H1 (cell line): ENCODE measurements around the gene ZNF385D. TPM values are rescaled to one million over a fixed set of nuclear protein-coding genes. Genes with fewer than 3 reads are reported as not detected.

Source experiments
- CTCF ChIA-PET: fragments of 300-600 bp; sonication (Branson Sonifier 250); formaldehyde crosslinking; loops from one replicate; lab custom pipeline; 2021; ENCODE audit not compliant: partially characterized antibody; lab: Charles Lee
- POLR2A ChIA-PET: fragments of 300-600 bp; sonication (Branson Sonifier 250); formaldehyde crosslinking; loops from one replicate; lab custom pipeline; 2021; ENCODE audit warnings: inconsistent platforms; ENCODE audit not compliant: partially characterized antibody; lab: Charles Lee
- DNase-seq, 2 experiments: peaks; one replicate each; pipeline versions ENCODE4 v3.0.0 to v3.0.0-alpha.2; 2010 to 2022; ENCODE audit warnings: low spot score in 2 of 2, low read depth in 1 of 2, mixed read lengths in 1 of 2
- FAIRE-seq: peaks from 2 replicates; lab custom pipeline; 2011; peaks lifted over from hg19 to GRCh38; lab: Jason Lieb, UNC
- H2AFZ ChIP-seq: 2 replicates; pipeline ENCODE4 v1.8.1; 2012; ENCODE audit warnings: low read length, inconsistent platforms
- H2AK5ac ChIP-seq: 2 replicates; pipeline ENCODE4 v1.6.1; 2013; ENCODE audit warnings: low read depth, low read length
- H2BK120ac ChIP-seq: replicated peaks from 2 replicates; pipeline ENCODE3; 2013; ENCODE audit warnings: low read depth, low read length, inconsistent platforms
- H2BK12ac ChIP-seq: 2 replicates; pipeline ENCODE4 v1.6.1; 2013; ENCODE audit warnings: low read depth, low read length
- H2BK15ac ChIP-seq: 2 replicates; pipeline ENCODE4 v1.6.1; 2013; ENCODE audit warnings: low read length
- H2BK20ac ChIP-seq: 2 replicates; pipeline ENCODE4 v1.6.1; 2013; ENCODE audit warnings: low read length
- H2BK5ac ChIP-seq: 2 replicates; pipeline ENCODE4 v1.6.1; 2013; ENCODE audit warnings: low read depth, low read length
- H3K14ac ChIP-seq: 2 replicates; pipeline ENCODE4 v1.6.1; 2013; ENCODE audit warnings: inconsistent platforms; ENCODE audit not compliant: insufficient read length
- H3K18ac ChIP-seq: 2 replicates; pipeline ENCODE4 v1.6.1; 2013; ENCODE audit warnings: low read length; ENCODE audit errors: extremely low read depth
- H3K23ac ChIP-seq: 2 replicates; pipeline ENCODE4 v1.6.1; 2013; ENCODE audit warnings: inconsistent platforms; ENCODE audit not compliant: insufficient read length
- H3K23me2 ChIP-seq: 2 replicates; pipeline ENCODE4 v1.6.1; 2013; ENCODE audit warnings: low read depth, low read length
- H3K27ac ChIP-seq: 2 replicates; pipeline ENCODE4 v1.6.1; 2011; ENCODE audit warnings: low read depth, low read length, inconsistent platforms
- H3K27me3 ChIP-seq, 4 experiments: replicated peaks in 1 of 4; 1 replicate in 1 of 4; 2 replicates in 3 of 4; pipeline versions ENCODE4 v1.6.1 to v1.8.1; 2011 to 2013; ENCODE audit warnings: low read length in 3 of 4, mild to moderate bottlenecking in 3 of 4, inconsistent platforms in 2 of 4, mixed read lengths in 2 of 4, moderate library complexity in 1 of 4; ENCODE audit not compliant: control insufficient read depth in 3 of 4, insufficient read depth in 3 of 4; ENCODE audit errors: extremely low read depth in 1 of 4
- H3K36me3 ChIP-seq, 4 experiments: 2 replicates each; pipeline versions ENCODE4 v1.6.1 to v1.8.1; 2011 to 2013; ENCODE audit warnings: mild to moderate bottlenecking in 4 of 4, low read length in 3 of 4, moderate library complexity in 2 of 4, control low read depth in 1 of 4, inconsistent platforms in 1 of 4; ENCODE audit not compliant: insufficient read depth in 4 of 4, control insufficient read depth in 2 of 4
- H3K4ac ChIP-seq: replicated peaks from 2 replicates; pipeline ENCODE3; 2013; ENCODE audit warnings: low read length, low read depth, mixed read lengths, inconsistent platforms; ENCODE audit not compliant: insufficient read length
- H3K4me1 ChIP-seq, 4 experiments: replicated peaks in 1 of 4; 1 replicate in 1 of 4; 2 replicates in 3 of 4; pipeline versions ENCODE4 v1.6.1 to v1.8.1; 2011 to 2013; ENCODE audit warnings: low read length in 3 of 4, inconsistent platforms in 2 of 4, mixed read lengths in 1 of 4; ENCODE audit not compliant: insufficient read depth in 4 of 4, control insufficient read depth in 3 of 4
- H3K4me2 ChIP-seq, 2 experiments: 2 replicates each; pipeline versions ENCODE4 v1.6.1 to v1.8.1; 2011 to 2013; ENCODE audit warnings: low read depth in 2 of 2, low read length in 2 of 2, control low read depth in 1 of 2, inconsistent platforms in 1 of 2, mild to moderate bottlenecking in 1 of 2; ENCODE audit not compliant: insufficient read depth in 1 of 2
- H3K4me3 ChIP-seq, 4 experiments: fragments of 200-600, 300-600 bp in 1 of 4; sonication (generic), shearing (Covaris generic), sonication (Bioruptor Twin) in 1 of 4; 2 replicates each; pipeline versions ENCODE4 v1.5.1 to v1.8.1; 2011 to 2016; ENCODE audit warnings: low read length in 4 of 4, low read depth in 3 of 4, control low read depth in 2 of 4, inconsistent platforms in 2 of 4, mild to moderate bottlenecking in 2 of 4, mixed read lengths in 1 of 4, moderate library complexity in 1 of 4; ENCODE audit not compliant: insufficient read depth in 2 of 4; ENCODE audit errors: extremely low read depth in 1 of 4
- H3K56ac ChIP-seq: replicated peaks from 2 replicates; pipeline ENCODE3; 2013; ENCODE audit warnings: low read depth, mild to moderate bottlenecking, mixed read lengths, low read length, inconsistent platforms; ENCODE audit not compliant: insufficient read length
- H3K79me1 ChIP-seq: 2 replicates; pipeline ENCODE4 v1.6.1; 2013; ENCODE audit warnings: low read depth, low read length, control low read depth
- H3K79me2 ChIP-seq, 2 experiments: 2 replicates each; pipeline versions ENCODE4 v1.6.1 to v1.8.1; 2012 to 2013; ENCODE audit warnings: low read length in 2 of 2, mild to moderate bottlenecking in 2 of 2, inconsistent platforms in 1 of 2; ENCODE audit not compliant: insufficient read depth in 2 of 2, control insufficient read depth in 1 of 2
- H3K9ac ChIP-seq, 4 experiments: replicated peaks in 1 of 4; 1 replicate in 1 of 4; 2 replicates in 3 of 4; pipeline versions ENCODE4 v1.6.1 to v1.8.1; 2011 to 2013; ENCODE audit warnings: low read depth in 3 of 4, low read length in 3 of 4, control low read depth in 2 of 4, mild to moderate bottlenecking in 2 of 4, moderate library complexity in 2 of 4, inconsistent platforms in 1 of 4; ENCODE audit errors: extremely low read depth in 1 of 4
- H3K9me3 ChIP-seq, 2 experiments: 2 replicates each; pipeline versions ENCODE4 v1.6.1 to v1.8.1; 2012 to 2013; ENCODE audit warnings: mild to moderate bottlenecking in 2 of 2, moderate library complexity in 2 of 2, control low read depth in 1 of 2, inconsistent platforms in 1 of 2, low read depth in 1 of 2, low read length in 1 of 2, mixed read lengths in 1 of 2; ENCODE audit not compliant: insufficient read depth in 2 of 2
- H4K20me1 ChIP-seq, 2 experiments: replicated peaks in 1 of 2; 2 replicates each; pipeline versions ENCODE3 to v1.8.1; 2011 to 2013; ENCODE audit warnings: inconsistent platforms in 2 of 2, low read length in 2 of 2, mild to moderate bottlenecking in 1 of 2; ENCODE audit not compliant: insufficient read depth in 2 of 2, control insufficient read depth in 1 of 2
- H4K5ac ChIP-seq: 2 replicates; pipeline ENCODE4 v1.6.1; 2013; ENCODE audit warnings: low read length, low read depth, mixed read lengths, inconsistent platforms; ENCODE audit not compliant: insufficient read length
- H4K8ac ChIP-seq: 2 replicates; pipeline ENCODE4 v1.8.0; 2013; ENCODE audit warnings: mild to moderate bottlenecking, moderate library complexity, low read length, inconsistent platforms; ENCODE audit not compliant: insufficient read depth; ENCODE audit errors: extremely low read depth
- H4K91ac ChIP-seq: replicated peaks from 2 replicates; pipeline ENCODE3; 2013; ENCODE audit warnings: low read length, mixed read lengths, inconsistent platforms; ENCODE audit not compliant: insufficient read length
- KDM5A ChIP-seq: fragments of 200-600 bp; IDR thresholded peaks from 2 replicates; pipeline ENCODE4 v1.7.1; 2012; ENCODE audit warnings: mild to moderate bottlenecking, low read length, inconsistent platforms, mixed read lengths
- SAP30 ChIP-seq: fragments of 300-600 bp; sonication (generic); IDR thresholded peaks from 2 replicates; pipeline ENCODE4 v1.7.1; 2012; ENCODE audit warnings: low read length, moderate library complexity, mild to moderate bottlenecking, inconsistent platforms; ENCODE audit not compliant: insufficient read depth, insufficient replicate concordance
- SP2 ChIP-seq: IDR thresholded peaks from 2 replicates; pipeline ENCODE4 v1.6.1; 2012; ENCODE audit warnings: mild to moderate bottlenecking, low read length, inconsistent platforms
- WGBS, 2 experiments: shearing (Covaris generic) in 1 of 2; methylation state at CpG; one replicate each; pipeline versions ENCODE4 v1.1.6 to v1.1.7; 2013 to 2015; ENCODE audit warnings: low lambda C conversion rate in 2 of 2, mixed read lengths in 2 of 2, inconsistent platforms in 1 of 2, low coverage in 1 of 2, missing lambda C conversion rate in 1 of 2; ENCODE audit not compliant: insufficient replicate concordance in 2 of 2, insufficient coverage in 1 of 2, insufficient read length in 1 of 2; ENCODE audit errors: extremely low coverage in 1 of 2, missing lambda C conversion rate in 1 of 2; 5-methylcytosine and 5-hydroxymethylcytosine counted together
- polyA plus RNA-seq, 7 experiments: library from polyadenylated mRNA; depleted of rRNA in 3 of 7; stranded (reverse) in 5 of 7; unstranded in 2 of 7; fragments of >200 nt in 5 of 7; fragments of 200-250 nt in 2 of 7; gene quantifications; 1 replicate in 5 of 7; 2 replicates in 1 of 7; 4 replicates in 1 of 7; pipeline versions ENCODE4 v1.2.1 to v1.2.3, GENCODE V29; 2011 to 2013; ENCODE audit warnings: missing spikeins in 2 of 7, mixed read lengths in 2 of 7
- total RNA-seq: library from RNA; stranded (reverse); fragmentation: NEBNext Ultra II Directional; extraction: Animal tissue kit (Norgen Biotek cat#: 25700); gene quantifications from 2 replicates; pipeline ENCODE4 v1.2.1, GENCODE V29; 2021

The ZNF385D gene
- total and polyA plus RNA-seq, 2 of the 8 experiments (the other 6 are each of a cell fraction or from before 2014, with no cell fraction given) = 5.9 to 10.8 TPM

GRCh38 chr3:21654662-21655061, 96.3 kb downstream of the ZNF385D start (continued):
- TF ChIP-seq SP2 = no peak
- TF ChIP-seq, all 59 proteins: peak for 0

- no peak overlapping the region for H3K18ac ChIP-seq
- H3K56ac ChIP-seq = no peak overlapping the region
- H3K23ac ChIP-seq = no peak overlapping the region
- H2BK120ac ChIP-seq = no peak overlapping the region
- no peak overlapping the region for H4K8ac ChIP-seq
- FAIRE-seq = no peak
- H4K91ac ChIP-seq = no peak overlapping the region
- no peaks in the 10 kb centered on the region for H3K4me1 ChIP-seq
- CTCF ChIA-PET = no interaction called here
- no peak overlapping the region for H2BK5ac ChIP-seq
- no peak overlapping the region for H2AFZ ChIP-seq
- no peaks in the 10 kb centered on the region for H3K9me3 ChIP-seq
- H3K27me3 ChIP-seq = no peaks in the 10 kb centered on the region; a peak in 1 of 7 replicates
- H3K9ac ChIP-seq = no peak overlapping the region
- DNase-seq = no peak
- WGBS, 2 experiments = 84% methylated on average over 5 of the region's 5 CpGs; no CpG with 5 or more reads in 1 of the 2 experiments
- H3K36me3 ChIP-seq = no peaks in the 10 kb centered on the region
- no peaks in the 10 kb centered on the region for H3K79me1 ChIP-seq
- no peak for TF ChIP-seq SAP30
- TF ChIP-seq KDM5A = no peak
- no peak overlapping the region for H2AK5ac ChIP-seq
- H3K14ac ChIP-seq = no peak overlapping the region
- H3K4ac ChIP-seq = no peak overlapping the region
- no peaks in the 10 kb centered on the region for H3K79me2 ChIP-seq
- no peaks in the 10 kb centered on the region for H3K23me2 ChIP-seq
- no peak overlapping the region for H2BK12ac ChIP-seq
- no peak overlapping the region for H3K4me3 ChIP-seq
- H3K4me2 ChIP-seq = no peak overlapping the region
- no peak overlapping the region for H4K5ac ChIP-seq
- POLR2A ChIA-PET = no interaction called here
- no peaks in the 10 kb centered on the region for H4K20me1 ChIP-seq
- no peak overlapping the region for H2BK20ac ChIP-seq
- H2BK15ac ChIP-seq = no peak overlapping the region
- H3K27ac ChIP-seq = no peak overlapping the region
Measured at GRCh38 chr3:21654241-21654640, 96.8 kb downstream of the ZNF385D start.
